MM.1S (cell line): ENCODE data around the gene KATNBL1.

Experiments used
- CTCF ChIP-seq: fragments of 300-600 bp; sonication (generic); IDR thresholded peaks from 2 replicates; pipeline ENCODE4 v1.5.1; 2016; ENCODE audit warnings: antibody characterized with exemption, low read length, mixed read lengths
- EZH2 ChIP-seq: fragments of 300-600 bp; sonication (generic); optimal IDR thresholded peaks from 2 replicates; pipeline ENCODE3; 2017; ENCODE audit warnings: low read depth, mild to moderate bottlenecking, antibody characterized with exemption, low read length, mixed read lengths
- EZH2phosphoT487 ChIP-seq: fragments of 300-600 bp; sonication (generic); IDR thresholded peaks from 2 replicates; pipeline ENCODE4 v1.6.1; 2018; ENCODE audit warnings: antibody characterized with exemption, low read length

GRCh38 chr15:34179234-34179633, 30.7 kb downstream of the KATNBL1 start:
- TF ChIP-seq EZH2 (no peak), CTCF (no peak), EZH2phosphoT487 (no peak)
